HEK293 (cell line): ENCODE results near the gene KIRREL3.

Source experiments
- CTCF ChIA-PET: fragments of 350-600 bp; formaldehyde crosslinking; extraction: SDS; loops from one replicate; lab custom pipeline; 2021; ENCODE audit warnings: antibody characterized with exemption; lab: Yijun Ruan, JAX
- POLR2A ChIA-PET: fragments of 300-600 bp; formaldehyde crosslinking; extraction: SDS; loops from one replicate; lab custom pipeline; 2020; ENCODE audit warnings: antibody characterized with exemption, inconsistent platforms; lab: Yijun Ruan, JAX
- H3K27ac ChIP-seq: fragments of 200-500 bp; sonication (Bioruptor generic); 2 replicates; pipeline ENCODE4 v1.5.1; 2014; ENCODE audit warnings: low read depth, low read length, control low read depth, inconsistent platforms; ENCODE audit errors: extremely low read depth
- H3K36me3 ChIP-seq, 2 experiments: fragments of 200-500 bp in 1 of 2; sonication (Bioruptor generic) in 1 of 2; 1 replicate in 1 of 2; 2 replicates in 1 of 2; pipeline ENCODE4 v1.5.1; 2014 to 2017; ENCODE audit warnings: inconsistent platforms in 2 of 2, low read length in 2 of 2; ENCODE audit not compliant: control insufficient read depth in 2 of 2, insufficient read depth in 1 of 2
- H3K4me1 ChIP-seq: fragments of 200-500 bp; sonication (Bioruptor generic); 2 replicates; pipeline ENCODE4 v1.5.1; 2014; ENCODE audit warnings: mild to moderate bottlenecking, low read length, inconsistent platforms; ENCODE audit not compliant: control insufficient read depth, insufficient read depth
- H3K4me3 ChIP-seq: 2 replicates; pipeline ENCODE4 v1.5.1; 2011; ENCODE audit warnings: low read depth, mild to moderate bottlenecking, control low read depth, low read length, moderate library complexity
- H3K9me3 ChIP-seq: fragments of 200-500 bp; sonication (Bioruptor generic); 2 replicates; pipeline ENCODE4 v1.5.1; 2014; ENCODE audit warnings: low read depth, low read length, inconsistent platforms; ENCODE audit not compliant: control insufficient read depth, insufficient read depth
- EGR2 ChIP-seq: fragments of 450-650 bp; formaldehyde crosslinking; IDR thresholded peaks from 2 replicates; pipeline ENCODE4 v1.5.1; 2016; ENCODE audit warnings: low read depth, missing biosample characterization, missing genetic modification characterization
- GLI4 ChIP-seq: fragments of 450-650 bp; formaldehyde crosslinking; IDR thresholded peaks from 2 replicates; pipeline ENCODE4 v1.5.1; 2016; ENCODE audit warnings: missing biosample characterization, missing genetic modification characterization
- OSR2 ChIP-seq: fragments of 450-650 bp; formaldehyde crosslinking; IDR thresholded peaks from 2 replicates; pipeline ENCODE4 v1.5.1; 2016; ENCODE audit warnings: missing biosample characterization, missing genetic modification characterization
- SALL2 ChIP-seq: fragments of 450-650 bp; formaldehyde crosslinking; IDR thresholded peaks from 2 replicates; pipeline ENCODE4 v1.5.0; 2017; ENCODE audit warnings: missing biosample characterization, mild to moderate bottlenecking, missing genetic modification characterization, borderline replicate concordance
- SCRT1 ChIP-seq: fragments of 450-650 bp; formaldehyde crosslinking; IDR thresholded peaks from 2 replicates; pipeline ENCODE4 v1.5.1; 2016; ENCODE audit warnings: missing biosample characterization, missing genetic modification characterization, borderline replicate concordance
- ZBTB44 ChIP-seq: fragments of 450-650 bp; IDR thresholded peaks from 2 replicates; pipeline ENCODE4 v1.5.1; 2018; ENCODE audit warnings: missing biosample characterization, mild to moderate bottlenecking, missing genetic modification characterization
- ZBTB49 ChIP-seq: fragments of 450-650 bp; formaldehyde crosslinking; IDR thresholded peaks from 2 replicates; pipeline ENCODE4 v1.5.1; 2016; ENCODE audit warnings: missing biosample characterization, missing genetic modification characterization, low read depth
- ZFP41 ChIP-seq: fragments of 450-650 bp; formaldehyde crosslinking; IDR thresholded peaks from 2 replicates; pipeline ENCODE4 v1.5.1; 2016; ENCODE audit warnings: missing biosample characterization, missing genetic modification characterization, borderline replicate concordance
- ZNF121 ChIP-seq: fragments of 450-650 bp; formaldehyde crosslinking; IDR thresholded peaks from 2 replicates; pipeline ENCODE4 v1.5.1; 2016; ENCODE audit warnings: missing biosample characterization, missing genetic modification characterization
- ZNF23 ChIP-seq: fragments of 450-650 bp; formaldehyde crosslinking; IDR thresholded peaks from 2 replicates; pipeline ENCODE4 v1.5.1; 2016; ENCODE audit warnings: missing biosample characterization, missing genetic modification characterization, borderline replicate concordance
- ZNF280C ChIP-seq: fragments of 450-650 bp; formaldehyde crosslinking; IDR thresholded peaks from 2 replicates; pipeline ENCODE4 v1.5.1; 2016; ENCODE audit warnings: missing biosample characterization, missing genetic modification characterization
- ZNF350 ChIP-seq: fragments of 450-650 bp; formaldehyde crosslinking; IDR thresholded peaks from 2 replicates; pipeline ENCODE4 v1.5.0; 2017; ENCODE audit warnings: missing biosample characterization, mild to moderate bottlenecking, missing genetic modification characterization
- ZNF362 ChIP-seq: fragments of 450-650 bp; formaldehyde crosslinking; IDR thresholded peaks from 2 replicates; pipeline ENCODE4 v1.5.1; 2016; ENCODE audit warnings: missing biosample characterization, missing genetic modification characterization
- ZNF510 ChIP-seq: fragments of 450-650 bp; formaldehyde crosslinking; IDR thresholded peaks from 2 replicates; pipeline ENCODE4 v1.5.1; 2018; ENCODE audit warnings: mild to moderate bottlenecking, missing genetic modification characterization, missing biosample characterization; ENCODE audit not compliant: insufficient replicate concordance
- ZNF529 ChIP-seq: fragments of 450-650 bp; formaldehyde crosslinking; IDR thresholded peaks from 2 replicates; pipeline ENCODE4 v1.5.1; 2017; ENCODE audit warnings: missing genetic modification characterization, missing biosample characterization; ENCODE audit not compliant: insufficient replicate concordance
- ZNF571 ChIP-seq: fragments of 450-650 bp; formaldehyde crosslinking; IDR thresholded peaks from 2 replicates; pipeline ENCODE4 v1.5.0; 2017; ENCODE audit warnings: missing biosample characterization, missing genetic modification characterization
- ZNF624 ChIP-seq: fragments of 450-650 bp; formaldehyde crosslinking; IDR thresholded peaks from 2 replicates; pipeline ENCODE4 v1.5.1; 2017; ENCODE audit warnings: missing biosample characterization, missing genetic modification characterization
- ZNF658 ChIP-seq: fragments of 450-650 bp; formaldehyde crosslinking; IDR thresholded peaks from 2 replicates; pipeline ENCODE4; 2016; ENCODE audit warnings: missing biosample characterization, missing genetic modification characterization
- ZSCAN18 ChIP-seq: fragments of 450-650 bp; formaldehyde crosslinking; IDR thresholded peaks from 2 replicates; pipeline ENCODE4 v1.5.1; 2016; ENCODE audit warnings: missing biosample characterization, missing genetic modification characterization

KIRREL3 gene

GRCh38 chr11:126601550-126602215 is 398.9 kb downstream of the KIRREL3 start:
- no peak for TF ChIP-seq SALL2 (tag by site-specific recombination)
- no peak for TF ChIP-seq ZNF529
- no peak for TF ChIP-seq ZNF121 (tag by site-specific recombination)
- no peak for TF ChIP-seq ZBTB49
- TF ChIP-seq ZFP41 (tag by site-specific recombination), result no peak
- TF ChIP-seq ZNF23 (tag by site-specific recombination), result no peak
- no peak for TF ChIP-seq ZNF280C
- TF ChIP-seq ZNF624 (tag by site-specific recombination), result no peak
- TF ChIP-seq ZNF571 (tag by site-specific recombination), result no peak
- TF ChIP-seq ZNF510 (tag by site-specific recombination), result no peak
- TF ChIP-seq ZBTB44 (tag by site-specific recombination), result no peak
- no peak for TF ChIP-seq ZNF362 (tag by site-specific recombination)
- no peak for TF ChIP-seq ZNF658 (tag by site-specific recombination)
- TF ChIP-seq EGR2 (tag by site-specific recombination), result no peak
- no peak for TF ChIP-seq OSR2
- Histone ChIP-seq H3K27ac (no peak overlapping the region), H3K4me1 (no peaks in the 10 kb centered on the region), H3K4me3 (no peak overlapping the region), H3K36me3 (no peaks in the 10 kb centered on the region), H3K9me3 (no peaks in the 10 kb centered on the region)
- CTCF ChIA-PET, result interaction anchor here (0.7 kb wide), 1 partner anchor 9 kb away, joined by 4 read pairs; no protein-coding TSS in a partner anchor
- POLR2A ChIA-PET, result no interaction called here

GRCh38 chr11:126601136-126601535 is 399.4 kb downstream of the KIRREL3 start:
- Histone ChIP-seq H3K9me3 (no peaks in the 10 kb centered on the region), H3K4me1 (no peaks in the 10 kb centered on the region), H3K36me3 (no peaks in the 10 kb centered on the region), H3K27ac (no peak overlapping the region), H3K4me3 (no peak overlapping the region)
- POLR2A ChIA-PET, result no interaction called here
- TF ChIP-seq GLI4 (tag by site-specific recombination) (no peak), ZNF350 (no peak), SCRT1 (tag by site-specific recombination) (no peak), ZSCAN18 (tag by site-specific recombination) (no peak)
- CTCF ChIA-PET, result interaction anchor here (0.7 kb wide), 1 partner anchor 10 kb away, joined by 4 read pairs; no protein-coding TSS in a partner anchor
